PC-9 (cell line): Measurements from ENCODE around the gene VWA8.

Experiments
- CTCF ChIP-seq: fragments of 200-600 bp; sonication (generic); conservative IDR thresholded peaks from 2 replicates; pipeline ENCODE4 v1.6.1; 2017; ENCODE audit warnings: mixed run types, antibody characterized with exemption, mild to moderate bottlenecking, moderate library complexity
- EZH2 ChIP-seq: fragments of 200-600 bp; sonication (generic); IDR thresholded peaks from 2 replicates; pipeline ENCODE4 v1.8.0; 2017; ENCODE audit warnings: antibody characterized with exemption, low read depth

- TF ChIP-seq EZH2 (no peak), CTCF (no peak)
Measured at GRCh38 chr13:41820581-41821237, 140.2 kb downstream of the VWA8 start.
